GM21526 (cell line): ENCODE measurements around the gene DGAT2.
"Not testable (repeated sequence)": the region's sequence is repeated elsewhere in the genome, so short reads cannot be mapped to it uniquely, and the experiment has no call there.

Source experiments
- ATAC-seq: cut with Tn5 transposase; IDR thresholded peaks from one replicate; pipeline ENCODE4 v1.9.1; 2021; ENCODE audit warnings: moderate library complexity; ENCODE audit not compliant: unreplicated experiment, low FRiP score

Gene DGAT2

DNA sequence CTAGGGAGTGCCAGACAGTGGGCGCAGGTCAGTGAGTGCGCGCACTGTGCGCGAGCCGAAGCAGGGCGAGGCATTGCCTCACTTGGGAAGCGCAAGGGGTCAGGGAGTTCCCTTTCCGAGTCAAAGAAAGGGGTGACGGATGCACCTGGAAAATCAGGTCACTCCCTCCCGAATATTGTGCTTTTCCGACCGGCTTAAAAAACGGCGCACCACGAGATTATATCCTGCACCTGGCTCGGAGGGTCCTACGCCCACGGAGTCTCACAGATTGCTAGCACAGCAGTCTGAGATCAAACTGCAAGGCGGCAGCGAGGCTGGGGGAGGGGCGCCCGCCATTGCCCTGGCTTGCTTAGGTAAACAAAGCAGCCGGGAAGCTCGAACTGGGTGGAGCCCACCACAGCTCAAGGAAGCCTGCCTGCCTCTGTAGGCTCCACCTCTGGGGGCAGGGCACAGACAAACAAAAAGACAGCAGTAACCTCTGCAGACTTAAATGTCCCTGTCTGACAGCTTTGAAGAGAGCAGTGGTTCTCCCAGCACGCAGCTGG is 19.8 kb upstream of the DGAT2 start:
- ATAC-seq = not testable (repeated sequence)

- ATAC-seq = not testable (repeated sequence)
Observed at GRCh38 chr11:75754933-75755332, 13.6 kb upstream of the DGAT2 start.

DNA sequence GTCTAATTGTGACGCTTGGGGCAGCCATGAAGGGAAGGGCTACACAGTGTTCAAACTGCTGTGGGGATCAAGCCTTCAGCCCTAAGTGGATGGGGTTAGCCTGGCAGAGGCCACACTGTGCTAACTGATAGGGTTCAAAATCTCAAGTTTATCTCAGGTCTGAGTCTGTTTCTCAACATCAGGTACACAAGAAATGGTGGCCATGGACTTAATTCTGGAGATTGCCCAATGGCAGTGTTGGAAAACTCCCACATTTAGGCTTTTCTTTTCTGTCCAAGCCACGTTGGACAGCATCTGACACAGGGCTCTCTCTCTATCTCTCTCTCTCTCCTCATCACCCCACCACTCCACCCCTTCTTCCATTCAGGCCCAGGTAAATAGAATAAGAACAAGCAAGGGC is 10.9 kb upstream of the DGAT2 start:
- no peak for ATAC-seq

DNA sequence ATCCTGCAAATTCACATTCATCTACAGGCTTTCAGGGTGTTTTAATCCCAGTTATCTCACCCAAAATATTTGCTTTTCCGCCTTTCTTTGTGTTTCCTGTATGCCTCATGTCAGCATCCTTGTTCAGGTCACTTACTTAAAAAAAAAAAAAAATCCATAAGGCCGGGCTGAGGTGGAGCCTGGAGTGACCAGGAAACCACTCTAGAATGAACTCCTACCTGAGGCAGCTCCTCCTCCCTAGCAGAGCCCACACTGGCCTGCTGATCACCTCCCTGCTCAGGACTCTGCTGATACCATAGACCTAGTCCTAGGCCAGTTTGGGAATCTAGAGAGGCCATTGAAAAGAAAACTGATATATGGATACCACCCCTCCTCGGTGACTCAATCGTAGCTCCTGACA is 8.7 kb upstream of the DGAT2 start:
- ATAC-seq = no peak

GRCh38 chr11:75760243-75760642 is 8.3 kb upstream of the DGAT2 start:
- no peak for ATAC-seq

- no peak for ATAC-seq
Observed at GRCh38 chr11:75760710-75761493, 7.7 kb upstream of the DGAT2 start.

- ATAC-seq = no peak
Observed at GRCh38 chr11:75762158-75762557, 6.4 kb upstream of the DGAT2 start.

GRCh38 chr11:75762885-75763284 is 5.7 kb upstream of the DGAT2 start:
- no peak for ATAC-seq

GRCh38 chr11:75763846-75764245 is 4.7 kb upstream of the DGAT2 start:
- ATAC-seq = no peak

- no peak for ATAC-seq
Observed at GRCh38 chr11:75765116-75765515, 3.5 kb upstream of the DGAT2 start.

- ATAC-seq = no peak
Observed at GRCh38 chr11:75766443-75767227, 1.9 kb upstream of the DGAT2 start.

GRCh38 chr11:75767228-75767572 is 1.4 kb upstream of the DGAT2 start:
- no peak for ATAC-seq

DNA sequence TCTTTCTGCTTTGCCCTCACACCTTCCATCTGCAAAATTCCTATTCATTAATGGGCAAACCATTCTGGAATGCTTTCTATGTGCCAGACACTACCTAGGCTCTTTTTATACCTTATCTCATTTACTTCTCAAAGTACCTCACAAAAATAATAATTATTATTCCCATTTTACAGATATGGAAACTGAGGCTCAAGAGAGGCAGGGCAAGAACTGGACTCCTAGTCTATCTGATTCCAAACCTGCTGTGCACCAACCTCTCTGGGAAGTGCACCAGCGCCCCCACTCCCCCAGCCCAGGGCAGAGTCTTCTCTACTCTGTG is 826 bp upstream of the DGAT2 start:
- no peak for ATAC-seq

- ATAC-seq = no peak
Observed at GRCh38 chr11:75768909-75769771, 562 bp downstream of the DGAT2 start.

GRCh38 chr11:75770102-75770501 is 1.5 kb downstream of the DGAT2 start:
- ATAC-seq = no peak

DNA sequence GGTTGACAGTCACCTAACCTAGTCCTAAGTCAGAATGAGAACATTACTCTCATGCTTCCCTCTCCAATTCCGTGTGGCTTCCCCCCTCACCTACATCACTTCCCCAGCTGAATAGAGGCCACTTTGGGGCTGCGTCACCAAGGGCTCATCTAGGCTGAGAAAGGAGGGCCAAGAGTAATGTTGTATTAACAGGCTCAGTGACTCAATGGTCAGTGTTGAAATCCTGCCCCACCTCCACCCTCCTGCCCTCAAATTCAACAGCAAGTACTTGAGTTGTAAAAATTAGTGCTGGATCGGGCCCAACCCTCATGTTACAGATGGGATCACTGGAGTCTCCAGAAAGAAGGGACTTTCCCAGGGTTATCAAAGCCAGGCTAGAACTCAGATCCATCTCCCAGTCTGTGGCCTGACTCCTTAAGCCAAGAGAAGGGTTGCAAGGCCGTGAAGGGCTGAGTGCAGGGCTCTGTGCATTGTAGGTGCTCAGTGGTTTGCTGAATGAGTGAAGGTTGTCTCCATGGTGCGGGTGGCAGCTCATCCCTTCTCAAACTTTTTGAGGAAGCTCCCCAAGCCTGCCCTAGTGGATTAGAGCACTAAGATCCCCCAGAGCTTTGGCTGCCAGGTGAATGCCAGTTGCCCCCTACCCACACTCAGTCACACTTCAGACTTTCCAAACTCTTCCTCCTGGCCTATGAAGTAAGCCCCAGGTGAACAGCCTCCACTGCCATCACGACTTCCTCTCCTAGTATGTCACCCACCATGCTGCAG is 3.2 kb downstream of the DGAT2 start:
- ATAC-seq = no peak

GRCh38 chr11:75773595-75774353 is 5.2 kb downstream of the DGAT2 start:
- ATAC-seq = peak; percentile 71

- no peak for ATAC-seq
Observed at GRCh38 chr11:75775056-75775455, 6.5 kb downstream of the DGAT2 start.

DNA sequence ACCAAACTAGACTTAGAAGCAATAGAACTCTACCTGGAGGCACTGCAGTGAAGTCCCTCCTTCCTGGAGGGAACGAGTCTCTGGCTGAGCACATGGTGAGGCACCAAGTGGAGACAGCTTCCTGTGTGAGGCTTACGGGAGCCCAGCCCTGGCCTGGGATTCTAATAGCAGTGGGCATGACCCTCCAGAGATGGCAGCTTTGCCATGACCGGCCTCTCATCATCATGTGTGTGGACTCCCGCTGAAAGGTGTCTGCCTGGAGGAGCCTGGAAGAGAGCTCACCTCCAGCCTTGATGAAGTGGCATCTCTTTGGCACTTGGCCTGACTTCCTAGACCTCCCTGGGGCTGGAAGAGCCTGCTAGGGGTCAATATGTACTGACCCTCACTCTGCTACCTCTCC is 8.0 kb downstream of the DGAT2 start:
- ATAC-seq = no peak
